Cardiac muscle cell (in vitro differentiated cells and primary cell): ENCODE data around the gene HCFC1. TPM values are rescaled to one million over a fixed set of nuclear protein-coding genes. Genes with fewer than 3 reads are reported as not detected.

Experiments
- DNase-seq, 2 donors: peaks; one replicate each; pipeline versions ENCODE4 v3.0.0 to v3.0.0-alpha.2; 2010 to 2017; ENCODE audit warnings: low read depth in 1 of 2, low spot score in 1 of 2
- H3K27ac ChIP-seq: fragments of 200-600 bp; sonication (generic); 2 replicates; pipeline ENCODE4 v1.5.1; 2016
- H3K27me3 ChIP-seq: fragments of 200-600 bp; sonication (generic); 2 replicates; pipeline ENCODE4 v1.6.0; 2016; ENCODE audit warnings: control low read depth
- H3K36me3 ChIP-seq: fragments of 200-600 bp; sonication (generic); 2 replicates; pipeline ENCODE4 v1.5.1; 2016; ENCODE audit warnings: control low read depth
- H3K4me1 ChIP-seq: fragments of 200-600 bp; sonication (generic); 2 replicates; pipeline ENCODE4 v1.8.1; 2017; ENCODE audit warnings: low read depth, mild to moderate bottlenecking, mixed run types
- H3K4me3 ChIP-seq: fragments of 200-600 bp; sonication (generic); 2 replicates; pipeline ENCODE4 v1.5.1; 2016; ENCODE audit warnings: mild to moderate bottlenecking
- H3K9me3 ChIP-seq: fragments of 200-600 bp; sonication (generic); 2 replicates; pipeline ENCODE4 v1.5.1; 2017; ENCODE audit warnings: low read depth, mild to moderate bottlenecking, control low read depth
- polyA plus RNA-seq: library from polyadenylated mRNA; unstranded; fragments of >200 nt; fragmentation: Nextera tagmentation; extraction: Ambion mirVana; gene quantifications from 2 replicates; pipeline ENCODE4 v1.2.1, GENCODE V29; 2016
- total RNA-seq: library from RNA; depleted of rRNA; stranded (reverse); fragments of >200 nt; gene quantifications from 2 replicates; pipeline ENCODE4 v1.2.3, GENCODE V29; 2016
- TF ChIP-seq, protein P1 (sequence below): IDR thresholded peaks from 2 replicates; pipeline ENCODE4 v1.5.1; 2012; ENCODE audit warnings: low read depth, mild to moderate bottlenecking, low read length

HCFC1 gene
- total and polyA plus RNA-seq, 2 experiments from 2014 or later, result 21.5 to 85.6 TPM

DNA sequence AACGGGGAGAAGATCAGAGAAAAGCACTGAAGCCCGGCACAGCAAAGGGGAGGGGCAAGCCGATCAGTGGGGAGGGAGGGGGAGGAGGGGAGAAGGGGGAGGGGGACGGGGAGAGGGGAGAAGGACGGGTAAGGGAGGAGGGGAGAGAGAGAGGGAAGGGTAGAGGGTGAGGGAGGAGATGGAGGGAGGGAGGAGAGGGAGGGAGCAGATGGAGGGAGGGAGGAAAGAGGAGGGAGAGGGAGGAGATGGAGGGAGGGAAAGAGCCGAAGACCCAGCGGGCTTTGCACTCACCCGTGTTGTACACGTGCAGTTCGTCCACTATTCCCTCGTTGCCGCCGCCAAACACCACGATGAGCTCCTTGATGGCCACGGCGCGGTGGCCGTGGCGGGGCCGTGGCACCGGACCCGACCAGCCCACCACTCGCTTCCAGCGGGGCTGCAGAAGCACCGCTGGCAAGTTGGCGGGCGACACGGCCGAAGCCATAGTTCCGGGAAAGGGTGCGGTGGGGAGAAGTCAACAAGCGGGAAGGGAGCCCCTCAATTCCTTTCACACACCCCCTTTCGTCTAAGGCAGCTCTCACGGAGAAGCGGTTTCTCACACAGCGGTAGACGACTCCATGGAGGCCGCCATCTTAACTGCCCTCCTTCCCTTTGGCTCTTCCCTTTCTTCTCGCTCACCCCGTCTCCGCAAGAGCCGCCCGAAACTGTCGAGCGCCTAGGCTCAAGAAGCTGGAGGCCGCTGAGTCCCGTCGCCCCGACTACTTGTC is 1.1 kb downstream of the HCFC1 start:
- no peaks in the 10 kb centered on the region for H3K27me3 ChIP-seq
- peak overlapping the region; percentile 100 for H3K27ac ChIP-seq
- peaks cover 2% of the 10 kb centered on the region for H3K36me3 ChIP-seq
- H3K9me3 ChIP-seq, result no peaks in the 10 kb centered on the region
- DNase-seq, result peak; percentile 47 to 78
- TF ChIP-seq, protein P1, sequence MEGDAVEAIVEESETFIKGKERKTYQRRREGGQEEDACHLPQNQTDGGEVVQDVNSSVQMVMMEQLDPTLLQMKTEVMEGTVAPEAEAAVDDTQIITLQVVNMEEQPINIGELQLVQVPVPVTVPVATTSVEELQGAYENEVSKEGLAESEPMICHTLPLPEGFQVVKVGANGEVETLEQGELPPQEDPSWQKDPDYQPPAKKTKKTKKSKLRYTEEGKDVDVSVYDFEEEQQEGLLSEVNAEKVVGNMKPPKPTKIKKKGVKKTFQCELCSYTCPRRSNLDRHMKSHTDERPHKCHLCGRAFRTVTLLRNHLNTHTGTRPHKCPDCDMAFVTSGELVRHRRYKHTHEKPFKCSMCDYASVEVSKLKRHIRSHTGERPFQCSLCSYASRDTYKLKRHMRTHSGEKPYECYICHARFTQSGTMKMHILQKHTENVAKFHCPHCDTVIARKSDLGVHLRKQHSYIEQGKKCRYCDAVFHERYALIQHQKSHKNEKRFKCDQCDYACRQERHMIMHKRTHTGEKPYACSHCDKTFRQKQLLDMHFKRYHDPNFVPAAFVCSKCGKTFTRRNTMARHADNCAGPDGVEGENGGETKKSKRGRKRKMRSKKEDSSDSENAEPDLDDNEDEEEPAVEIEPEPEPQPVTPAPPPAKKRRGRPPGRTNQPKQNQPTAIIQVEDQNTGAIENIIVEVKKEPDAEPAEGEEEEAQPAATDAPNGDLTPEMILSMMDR, result no peak
- H3K4me3 ChIP-seq, result peak overlapping the region; percentile 77
- H3K4me1 ChIP-seq, result no peaks in the 10 kb centered on the region

DNA sequence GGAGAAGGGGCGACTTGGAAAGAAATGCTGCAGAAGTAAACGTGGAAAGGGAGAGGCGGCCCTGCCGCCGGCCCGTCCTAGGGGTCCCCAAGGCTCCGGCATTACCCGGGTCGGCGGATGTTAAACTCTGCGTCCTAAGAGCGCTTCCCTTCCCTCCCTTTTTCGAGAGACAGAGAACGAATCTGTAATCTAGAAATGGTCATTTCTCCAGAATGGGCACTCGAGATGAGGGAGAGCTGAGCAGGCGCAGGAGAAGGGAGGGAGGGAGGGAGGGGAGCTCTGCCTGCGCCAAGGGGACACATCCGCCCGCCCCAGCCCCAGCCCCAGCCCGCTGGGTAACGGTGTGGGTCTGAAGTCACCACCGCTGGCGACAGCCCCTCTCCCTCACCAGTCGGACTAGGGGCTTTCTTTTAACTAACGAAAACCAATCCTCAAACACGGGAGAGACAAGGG is 1.7 kb downstream of the HCFC1 start:
- TF ChIP-seq, protein P1, result no peak
- H3K27ac ChIP-seq, result peak overlapping the region; percentile 100
- H3K4me1 ChIP-seq, result no peaks in the 10 kb centered on the region
- no peaks in the 10 kb centered on the region for H3K27me3 ChIP-seq
- H3K4me3 ChIP-seq, result peak overlapping the region; percentile 77
- peaks cover 2% of the 10 kb centered on the region for H3K36me3 ChIP-seq
- H3K9me3 ChIP-seq, result no peaks in the 10 kb centered on the region
- no peak for DNase-seq

DNA sequence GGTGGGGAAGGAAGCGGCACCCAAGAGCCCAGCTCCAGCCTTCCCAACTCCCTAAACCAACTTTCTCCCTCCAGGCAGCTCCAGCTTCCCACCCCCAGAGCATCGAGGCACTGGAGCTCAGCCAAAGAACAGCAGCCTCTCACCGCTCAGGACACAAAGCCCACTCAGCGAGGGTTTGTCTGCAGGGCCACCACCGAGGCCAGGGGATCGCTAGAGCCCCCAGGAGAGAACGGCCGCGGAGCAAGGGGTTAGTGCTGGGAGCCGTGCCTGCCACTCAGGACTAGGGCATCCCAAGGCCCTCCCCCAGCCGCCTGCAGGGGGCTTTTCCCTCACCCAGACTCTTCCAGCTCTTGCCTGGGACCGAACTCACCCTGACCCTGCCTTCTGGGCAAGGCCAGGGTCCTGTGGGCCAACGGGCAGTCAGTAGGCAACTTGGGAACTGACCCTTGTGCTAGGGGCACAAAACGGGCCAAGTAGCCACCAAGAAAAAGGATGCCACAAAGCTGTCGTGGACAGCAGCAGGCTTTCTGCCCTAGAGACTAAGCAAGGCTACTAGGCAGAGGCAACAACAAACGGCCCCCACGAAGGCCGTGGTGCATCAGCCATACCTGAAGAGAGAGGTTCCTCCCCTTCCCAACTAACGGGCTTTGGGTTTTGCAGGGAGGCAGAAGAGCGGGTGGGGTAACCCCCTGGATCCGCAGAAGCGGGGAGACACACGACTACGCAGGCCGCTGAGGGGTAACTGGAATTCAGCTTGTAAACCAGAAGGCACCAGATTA is 2.3 kb downstream of the HCFC1 start:
- Histone ChIP-seq H3K4me3 (peak overlapping the region; percentile 77), H3K27me3 (no peaks in the 10 kb centered on the region), H3K27ac (peak overlapping the region; percentile 100), H3K36me3 (peaks cover 2% of the 10 kb centered on the region), H3K4me1 (no peaks in the 10 kb centered on the region), H3K9me3 (no peaks in the 10 kb centered on the region)
- peak in 1 of 2 donors; percentile 5 for DNase-seq
- TF ChIP-seq, protein P1, result no peak

DNA sequence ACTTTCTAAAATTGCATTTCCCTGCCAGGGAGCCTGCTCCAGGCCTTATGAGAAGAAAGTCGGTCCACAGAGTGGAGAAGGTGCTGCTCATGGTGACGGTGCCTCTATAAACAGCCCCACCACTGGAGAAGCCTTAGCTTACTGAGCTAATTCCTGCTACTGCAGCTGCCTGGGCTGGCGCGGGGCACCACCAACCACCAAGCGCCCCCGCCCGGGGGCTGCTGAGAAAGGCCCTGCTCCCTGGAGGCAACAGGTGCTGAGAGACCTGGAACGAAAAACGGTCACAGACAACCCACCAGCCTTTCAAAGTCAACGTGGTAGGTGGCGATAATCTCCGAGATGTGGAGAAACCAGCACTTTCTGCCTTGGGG is 2.9 kb downstream of the HCFC1 start:
- Histone ChIP-seq H3K4me1 (no peaks in the 10 kb centered on the region), H3K9me3 (no peaks in the 10 kb centered on the region), H3K27ac (peak overlapping the region; percentile 37), H3K36me3 (peaks cover 2% of the 10 kb centered on the region), H3K4me3 (peak overlapping the region; percentile 77), H3K27me3 (no peaks in the 10 kb centered on the region)
- DNase-seq, result peak in 1 of 2 donors; percentile 35
- TF ChIP-seq, protein P1, result no peak

DNA sequence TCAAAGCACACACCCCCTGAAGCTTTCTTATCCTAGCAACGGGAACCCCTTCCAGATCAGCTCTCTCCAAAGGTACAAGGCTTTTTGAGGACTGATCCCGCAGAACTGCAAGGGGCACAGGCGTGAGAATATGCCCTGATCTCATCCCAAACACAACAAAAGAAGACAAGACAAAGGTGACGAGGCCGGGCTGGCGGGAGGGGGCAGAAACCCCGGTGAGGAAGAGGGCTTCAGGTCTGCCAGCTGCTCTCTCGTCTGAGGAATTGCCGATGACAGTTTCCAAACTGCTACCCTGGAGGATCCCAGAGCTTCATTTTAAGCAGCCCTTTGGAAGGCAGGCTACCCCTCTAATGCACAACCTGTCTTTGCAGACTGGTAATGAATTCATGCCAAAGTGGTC is 3.4 kb downstream of the HCFC1 start:
- H3K9me3 ChIP-seq, result no peaks in the 10 kb centered on the region
- H3K4me3 ChIP-seq, result no peak overlapping the region
- TF ChIP-seq, protein P1, result no peak
- peaks cover 2% of the 10 kb centered on the region for H3K36me3 ChIP-seq
- no peaks in the 10 kb centered on the region for H3K4me1 ChIP-seq
- no peak for DNase-seq
- peak overlapping the region; percentile 37 for H3K27ac ChIP-seq
- no peaks in the 10 kb centered on the region for H3K27me3 ChIP-seq
